IMR-90 (cell line): Measurements from ENCODE around the gene TRMT10B. TPM values are rescaled to one million over a fixed set of nuclear protein-coding genes. Genes with fewer than 3 reads are reported as not detected.

Source experiments
- ATAC-seq: fragments of 200-7000 bp; cut with Tn5 transposase; 2 replicates; pipeline ENCODE4 v1.9.1; 2020; ENCODE audit warnings: low read depth, mild to moderate bottlenecking, moderate library complexity
- BruUV-seq: library from RNA; stranded (reverse); fragments of 400-500 nt; replicated peaks from 2 replicates; lab custom pipeline; 2021; lab: Mats Ljungman, UMichigan
- CTCF ChIA-PET: fragments of 300-600 bp; formaldehyde crosslinking; extraction: SDS; loops from one replicate; lab custom pipeline; 2021; ENCODE audit warnings: antibody characterized with exemption; lab: Yijun Ruan, JAX
- POLR2A ChIA-PET: fragments of 300-600 bp; sonication (Branson Sonifier 250); formaldehyde crosslinking; loops from one replicate; lab custom pipeline; 2022; ENCODE audit warnings: antibody characterized with exemption; ENCODE audit not compliant: unreplicated experiment; lab: Charles Lee
- DNase-seq: peaks from one replicate; pipeline ENCODE4 v3.0.0; 2013
- H2AFZ ChIP-seq: replicated peaks from 2 replicates; pipeline ENCODE3; 2013; ENCODE audit warnings: low read length, mild to moderate bottlenecking; ENCODE audit not compliant: poor library complexity
- H2AK5ac ChIP-seq: 2 replicates; pipeline ENCODE4 v1.6.1; 2013; ENCODE audit warnings: low read depth, low read length, inconsistent platforms
- H2AK9ac ChIP-seq: replicated peaks from 2 replicates; pipeline ENCODE3; 2013; ENCODE audit warnings: mild to moderate bottlenecking, low read depth, low read length, moderate library complexity; ENCODE audit not compliant: poor library complexity
- H2BK120ac ChIP-seq: 2 replicates; pipeline ENCODE4 v1.6.1; 2013; ENCODE audit warnings: low read depth, low read length, inconsistent platforms
- H2BK15ac ChIP-seq: 3 replicates; pipeline ENCODE4 v1.6.1; 2013; ENCODE audit warnings: low read depth, low read length, inconsistent platforms
- H2BK20ac ChIP-seq: 2 replicates; pipeline ENCODE4 v1.6.1; 2013; ENCODE audit warnings: low read depth, mild to moderate bottlenecking, inconsistent platforms, low read length, moderate library complexity
- H2BK5ac ChIP-seq: 2 replicates; pipeline ENCODE4 v1.6.1; 2013; ENCODE audit warnings: mild to moderate bottlenecking, low read depth, low read length, inconsistent platforms; ENCODE audit not compliant: poor library complexity, severe bottlenecking
- H3K14ac ChIP-seq: replicated peaks from 2 replicates; pipeline ENCODE4 v1.6.1; 2013; ENCODE audit warnings: low read depth, low read length, inconsistent platforms
- H3K18ac ChIP-seq: 2 replicates; pipeline ENCODE4 v1.6.1; 2013; ENCODE audit warnings: low read depth, low read length, control low read depth
- H3K23ac ChIP-seq: 2 replicates; pipeline ENCODE4 v1.6.1; 2013; ENCODE audit warnings: low read depth, low read length, inconsistent platforms
- H3K27ac ChIP-seq: 2 replicates; pipeline ENCODE4 v1.5.1; 2013; ENCODE audit warnings: mild to moderate bottlenecking, control low read depth, low read length; ENCODE audit not compliant: insufficient read depth
- H3K27me3 ChIP-seq: 2 replicates; pipeline ENCODE4 v1.6.1; 2013; ENCODE audit warnings: low read length; ENCODE audit not compliant: control insufficient read depth, insufficient read depth
- H3K36me3 ChIP-seq: 2 replicates; pipeline ENCODE4 v1.6.1; 2013; ENCODE audit warnings: low read length, mixed read lengths; ENCODE audit not compliant: control insufficient read depth, insufficient read depth
- H3K4ac ChIP-seq: 2 replicates; pipeline ENCODE4 v1.6.1; 2013; ENCODE audit warnings: low read depth, low read length, inconsistent platforms
- H3K4me1 ChIP-seq: 2 replicates; pipeline ENCODE4 v1.6.1; 2013; ENCODE audit warnings: low read length, mixed read lengths; ENCODE audit not compliant: control insufficient read depth, insufficient read depth
- H3K4me2 ChIP-seq: 2 replicates; pipeline ENCODE4 v1.6.1; 2013; ENCODE audit warnings: low read depth, mild to moderate bottlenecking, control low read depth, low read length, moderate library complexity
- H3K4me3 ChIP-seq: 2 replicates; pipeline ENCODE4 v1.5.1; 2013; ENCODE audit warnings: low read depth, mild to moderate bottlenecking, control low read depth, low read length, moderate library complexity; ENCODE audit not compliant: insufficient read depth
- H3K56ac ChIP-seq: 2 replicates; pipeline ENCODE4 v1.6.1; 2013; ENCODE audit warnings: low read length, inconsistent platforms; ENCODE audit not compliant: insufficient read depth; ENCODE audit errors: extremely low read depth
- H3K79me1 ChIP-seq, 2 experiments: 2 replicates each; pipeline ENCODE4 v1.6.1; 2013; ENCODE audit warnings: low read length in 2 of 2, inconsistent platforms in 1 of 2, low read depth in 1 of 2
- H3K9ac ChIP-seq: 2 replicates; pipeline ENCODE4 v1.6.1; 2013; ENCODE audit warnings: low read depth, low read length, control low read depth
- H3K9me1 ChIP-seq: 2 replicates; pipeline ENCODE4 v1.6.1; 2013; ENCODE audit warnings: low read length, inconsistent platforms; ENCODE audit not compliant: insufficient read depth
- H3K9me3 ChIP-seq: 2 replicates; pipeline ENCODE4 v1.6.1; 2013; ENCODE audit warnings: low read length; ENCODE audit not compliant: control insufficient read depth, insufficient read depth
- H4K20me1 ChIP-seq: 2 replicates; pipeline ENCODE4 v1.6.1; 2013; ENCODE audit warnings: low read length, inconsistent platforms; ENCODE audit not compliant: insufficient read depth
- H4K5ac ChIP-seq: 2 replicates; pipeline ENCODE4 v1.6.1; 2013; ENCODE audit warnings: mild to moderate bottlenecking, low read depth, low read length, control low read depth
- H4K8ac ChIP-seq, 2 experiments: 2 replicates each; pipeline ENCODE4 v1.6.1; 2013; ENCODE audit warnings: low read depth in 2 of 2, low read length in 2 of 2, control low read depth in 1 of 2, inconsistent platforms in 1 of 2
- H4K91ac ChIP-seq: 2 replicates; pipeline ENCODE4 v1.6.1; 2013; ENCODE audit warnings: low read depth, low read length, inconsistent platforms; ENCODE audit not compliant: insufficient read depth
- CEBPB ChIP-seq: IDR thresholded peaks from 2 replicates; pipeline ENCODE4 v1.6.1; 2012; ENCODE audit warnings: low read depth, low read length, improper control_type of control experiment
- CHD1 ChIP-seq: IDR thresholded peaks from 2 replicates; pipeline ENCODE4 v1.6.1; 2012; ENCODE audit warnings: low read depth, low read length, improper control_type of control experiment
- MAFK ChIP-seq: IDR thresholded peaks from 2 replicates; pipeline ENCODE4 v1.6.1; 2012; ENCODE audit warnings: low read depth, low read length, improper control_type of control experiment
- RAD21 ChIP-seq: IDR thresholded peaks from 2 replicates; pipeline ENCODE4 v1.6.1; 2012; ENCODE audit warnings: low read length, improper control_type of control experiment
- WGBS, 2 experiments: methylation state at CpG; one replicate each; pipeline versions ENCODE4 v1.1.5 to v1.1.7; 2013; ENCODE audit warnings: missing lambda C conversion rate in 2 of 2; ENCODE audit not compliant: insufficient read length in 1 of 2; ENCODE audit errors: extremely low coverage in 2 of 2; 5-methylcytosine and 5-hydroxymethylcytosine counted together
- dilution Hi-C: fragments of 300-500 bp; cut with HindIII; formaldehyde crosslinking; loops from one replicate; pipeline ENCODE4 v1.14.3; 2018; ENCODE audit warnings: low sequenced_read_pairs; ENCODE audit not compliant: unreplicated experiment
- in situ Hi-C: fragments of 300-500 bp; cut with MboI; formaldehyde crosslinking; loops from 3 replicates; pipeline ENCODE4 v1.14.3; 2019; ENCODE audit warnings: low sequenced_read_pairs, inconsistent platforms, mixed read lengths
- intact Hi-C: fragments of 100-400 bp; cut with micrococcal nuclease; formaldehyde crosslinking; loops from 2 replicates; pipeline ENCODE4 v1.10.0; 2022
- polyA plus RNA-seq, 3 experiments: library from polyadenylated mRNA; depleted of rRNA; stranded (reverse); fragments of >200 nt; gene quantifications; 2 replicates each; pipeline ENCODE4 v1.2.3, GENCODE V29; 2012; ENCODE audit warnings: low replicate concordance in 1 of 3
- total RNA-seq: library from RNA; depleted of rRNA; stranded (reverse); fragments of >200 nt; gene quantifications from 2 replicates; pipeline ENCODE4 v1.2.3, GENCODE V29; 2012

The TRMT10B gene
- total and polyA plus RNA-seq, 2 of the 4 experiments (the other 2 are of a cell fraction): 2.3 to 4.5 TPM

DNA sequence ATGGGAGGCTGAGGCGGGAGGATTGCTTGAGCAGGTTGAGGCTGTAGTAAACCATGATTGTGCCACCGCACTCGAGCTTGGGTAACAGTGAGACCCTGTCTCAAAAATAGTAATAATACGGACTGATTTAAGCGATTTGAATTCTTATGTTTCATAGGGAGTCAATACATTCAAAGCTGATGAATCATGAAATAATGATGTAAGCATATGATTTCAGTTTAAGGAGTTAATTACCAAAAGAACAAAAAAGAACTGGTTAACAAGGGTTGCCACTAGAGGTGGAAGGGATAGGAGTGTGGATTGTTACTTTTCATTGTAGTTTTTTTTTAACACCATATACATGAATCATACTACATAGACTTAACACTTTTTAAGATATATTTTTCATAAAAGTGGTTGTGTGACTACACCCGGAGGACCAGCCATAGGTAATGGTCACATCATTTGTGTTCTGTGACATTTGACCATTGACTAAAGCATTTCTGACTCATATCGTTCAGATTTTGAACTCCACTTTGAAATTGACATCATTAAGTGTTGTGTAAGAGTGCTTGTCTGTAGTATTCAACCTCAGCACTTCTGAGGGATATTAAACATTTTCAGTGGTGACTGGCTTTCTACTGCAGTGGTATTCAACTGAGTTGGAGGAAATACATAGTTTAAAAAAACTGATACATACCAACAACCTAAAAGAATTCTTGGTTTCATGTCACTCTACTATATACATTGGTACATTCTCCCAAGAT, 7.0 kb downstream of the TRMT10B start:
- no peak overlapping the region for H2BK120ac ChIP-seq
- no peak overlapping the region for H4K91ac ChIP-seq
- 0 out of 3 replicates have a peak overlapping the region, but pooled peaks have one; percentile 32 for H2BK15ac ChIP-seq
- dilution Hi-C loops: no loop called here
- H4K5ac ChIP-seq: no peak overlapping the region
- in situ Hi-C loops: no loop called here
- H3K4me3 ChIP-seq: no peak overlapping the region
- no peak overlapping the region for H2AFZ ChIP-seq
- 93% methylated on average over 5 of the region's 7 CpGs; no CpG with 5 or more reads in 1 of the 2 experiments for WGBS, 2 experiments
- H3K27me3 ChIP-seq: no peaks in the 10 kb centered on the region
- H3K14ac ChIP-seq: no peak overlapping the region
- H3K4ac ChIP-seq: no peak overlapping the region
- peak; percentile 89 for DNase-seq
- H3K23ac ChIP-seq: no peak overlapping the region
- H3K4me2 ChIP-seq: no peak overlapping the region; the same call in 1 of the 2 replicates
- peak overlapping the region; percentile 31; the same call in 1 of the 2 replicates for H3K27ac ChIP-seq
- peak overlapping the region in 1 of 2 experiments; percentile 52; a peak in 1 of 4 replicates for H4K8ac ChIP-seq
- peak overlapping the region; percentile 63; the same call in 1 of the 2 replicates for H2AK5ac ChIP-seq
- peak overlapping the region; percentile 82 for H2BK5ac ChIP-seq
- H3K36me3 ChIP-seq: peaks cover 4% of the 10 kb centered on the region
- H3K9ac ChIP-seq: no peak overlapping the region
- no peak overlapping the region for H3K18ac ChIP-seq
- no TSS peak for BruUV-seq
- ChIA-PET CTCF (interaction anchor here (0.6 kb wide), 1 partner anchor 446 kb away, joined by 5 read pairs; no protein-coding TSS in a partner anchor), POLR2A (no interaction called here)
- peaks cover 9% of the 10 kb centered on the region for H3K4me1 ChIP-seq
- H3K9me3 ChIP-seq: no peaks in the 10 kb centered on the region
- no peak overlapping the region for H2BK20ac ChIP-seq
- H4K20me1 ChIP-seq: peaks cover 5% of the 10 kb centered on the region; the same call in 1 of the 2 replicates
- TF ChIP-seq RAD21 (no peak), CEBPB (peak; percentile 95), CHD1 (no peak), MAFK (peak; percentile 65)
- no peak overlapping the region for H2AK9ac ChIP-seq
- H3K56ac ChIP-seq: no peak overlapping the region
- H3K9me1 ChIP-seq: peaks cover 8% of the 10 kb centered on the region
- peak; percentile 73 for ATAC-seq
- peaks cover 6 to 10% of the 10 kb centered on the region in 2 experiments; a peak in 3 of 4 replicates for H3K79me1 ChIP-seq
- intact Hi-C loops: no loop called here
